HFFc6 (cell line): ENCODE data around the gene ADSS1. TPM values are rescaled to one million over a fixed set of nuclear protein-coding genes. Genes with fewer than 3 reads are reported as not detected.

ENCODE experiments used
- DNase-seq: peaks from one replicate; pipeline ENCODE4 v3.0.0-alpha.2; 2018
- H3K27ac Mint-ChIP-seq: 2 replicates; pipeline ENCODE4 v1.8.0; 2020; ENCODE audit warnings: mild to moderate bottlenecking, mixed read lengths
- H3K27me3 Mint-ChIP-seq: 2 replicates; pipeline ENCODE4 v1.8.0; 2021; ENCODE audit warnings: mild to moderate bottlenecking, moderate library complexity, mixed read lengths; ENCODE audit not compliant: insufficient read depth
- H3K36me3 Mint-ChIP-seq: 2 replicates; pipeline ENCODE4 v1.8.0; 2021; ENCODE audit warnings: low read depth, mixed read lengths
- H3K4me1 Mint-ChIP-seq: 2 replicates; pipeline ENCODE4 v1.8.0; 2020; ENCODE audit warnings: low read depth, mixed read lengths
- H3K4me3 Mint-ChIP-seq: 2 replicates; pipeline ENCODE4 v1.8.0; 2020; ENCODE audit warnings: mild to moderate bottlenecking, moderate library complexity, mixed read lengths
- H3K9me3 Mint-ChIP-seq: 2 replicates; pipeline ENCODE4 v1.8.0; 2020; ENCODE audit warnings: mild to moderate bottlenecking, mixed read lengths
- total RNA-seq, 6 experiments: library from RNA; stranded (reverse); fragmentation: NEBNext Ultra II Directional; extraction: Animal tissue kit (Norgen Biotek cat#: 25700); gene quantifications; 2 replicates in 1 of 6; 3 replicates in 5 of 6; pipeline ENCODE4 v1.2.3, GENCODE V29; 2021
- TF ChIP-seq, protein P1 (sequence below): fragments of 200-600 bp; sonication (generic); IDR thresholded peaks from 2 replicates; pipeline ENCODE4 v1.5.0; 2021; ENCODE audit warnings: antibody characterized with exemption, mild to moderate bottlenecking

The ADSS1 gene
- total RNA-seq, 6 experiments from 2014 or later, result 2.7 to 3.7 (median 3.3) TPM

DNA sequence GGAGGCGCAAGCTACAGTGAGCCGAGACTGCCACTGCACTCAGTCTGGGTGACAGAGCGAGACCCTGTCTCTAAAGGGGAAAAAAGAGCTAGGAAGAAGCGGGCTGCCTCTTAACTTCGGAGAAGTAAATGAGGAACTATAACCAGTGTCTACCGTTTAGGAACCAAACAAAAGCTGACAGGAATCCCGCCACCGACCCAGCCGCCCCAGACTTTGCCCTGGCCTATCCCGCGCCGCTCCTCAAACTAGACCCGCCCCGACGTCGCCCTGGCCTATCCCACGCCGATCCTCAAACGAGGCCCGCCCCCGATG is 28.4 kb downstream of the ADSS1 start:
- H3K27ac Mint-ChIP-seq, result peak overlapping the region; percentile 83
- DNase-seq, result no peak
- peak overlapping the region; percentile 100 for H3K4me3 Mint-ChIP-seq
- peaks cover 7% of the 10 kb centered on the region; the same call in 1 of the 2 replicates for H3K36me3 Mint-ChIP-seq
- peaks cover 49% of the 10 kb centered on the region for H3K4me1 Mint-ChIP-seq
- no peaks in the 10 kb centered on the region; the same call in none of the 2 replicates for H3K27me3 Mint-ChIP-seq
- TF ChIP-seq, protein P1, sequence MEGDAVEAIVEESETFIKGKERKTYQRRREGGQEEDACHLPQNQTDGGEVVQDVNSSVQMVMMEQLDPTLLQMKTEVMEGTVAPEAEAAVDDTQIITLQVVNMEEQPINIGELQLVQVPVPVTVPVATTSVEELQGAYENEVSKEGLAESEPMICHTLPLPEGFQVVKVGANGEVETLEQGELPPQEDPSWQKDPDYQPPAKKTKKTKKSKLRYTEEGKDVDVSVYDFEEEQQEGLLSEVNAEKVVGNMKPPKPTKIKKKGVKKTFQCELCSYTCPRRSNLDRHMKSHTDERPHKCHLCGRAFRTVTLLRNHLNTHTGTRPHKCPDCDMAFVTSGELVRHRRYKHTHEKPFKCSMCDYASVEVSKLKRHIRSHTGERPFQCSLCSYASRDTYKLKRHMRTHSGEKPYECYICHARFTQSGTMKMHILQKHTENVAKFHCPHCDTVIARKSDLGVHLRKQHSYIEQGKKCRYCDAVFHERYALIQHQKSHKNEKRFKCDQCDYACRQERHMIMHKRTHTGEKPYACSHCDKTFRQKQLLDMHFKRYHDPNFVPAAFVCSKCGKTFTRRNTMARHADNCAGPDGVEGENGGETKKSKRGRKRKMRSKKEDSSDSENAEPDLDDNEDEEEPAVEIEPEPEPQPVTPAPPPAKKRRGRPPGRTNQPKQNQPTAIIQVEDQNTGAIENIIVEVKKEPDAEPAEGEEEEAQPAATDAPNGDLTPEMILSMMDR, result no peak
- no peaks in the 10 kb centered on the region for H3K9me3 Mint-ChIP-seq

DNA sequence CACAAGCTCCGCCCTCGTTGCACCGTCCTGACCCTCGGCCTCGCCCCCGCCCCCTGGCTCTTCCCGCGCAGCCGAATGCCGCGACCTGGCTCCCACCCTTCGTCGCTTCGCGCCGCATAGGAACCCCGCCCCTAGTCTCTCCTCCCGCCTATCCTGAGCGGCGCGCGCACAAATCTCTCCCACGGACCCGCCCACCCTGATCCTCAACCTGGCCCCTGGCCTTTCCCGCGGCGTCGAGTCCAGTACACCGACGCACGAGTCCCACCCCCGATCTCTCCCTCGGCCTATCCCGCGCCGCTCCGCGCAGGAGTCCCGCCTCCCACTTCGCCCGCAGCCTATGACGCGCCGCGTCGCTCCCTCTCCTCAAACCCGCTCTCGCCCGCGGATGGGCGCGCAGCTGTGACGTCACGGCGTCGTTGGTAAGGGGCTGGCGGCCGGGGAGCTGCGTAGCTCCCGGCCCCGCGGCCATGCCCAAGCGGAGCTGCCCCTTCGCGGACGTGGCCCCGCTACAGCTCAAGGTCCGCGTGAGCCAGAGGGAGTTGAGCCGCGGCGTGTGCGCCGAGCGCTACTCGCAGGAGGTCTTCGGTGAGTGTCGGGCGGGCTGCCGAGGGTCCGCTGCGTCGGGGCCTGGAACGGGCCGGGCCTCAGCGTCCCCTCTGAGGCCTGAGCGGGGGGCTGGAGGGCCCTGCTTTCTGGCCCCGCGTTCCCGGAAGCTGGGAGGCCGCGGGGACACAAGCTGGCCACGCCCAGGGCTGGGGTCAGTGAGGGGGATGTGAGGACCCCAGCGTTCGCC is 28.9 kb downstream of the ADSS1 start, which contains the start of gene SIVA1:
Gene SIVA1 (plus strand): TSS at position 413 of the 793 bp plus-strand sequence. CDS start 55 bp downstream, at position 468.
- TF ChIP-seq, protein P1, result no peak
- Mint-ChIP-seq H3K36me3 (peaks cover 7% of the 10 kb centered on the region; the same call in 1 of the 2 replicates), H3K4me3 (peak within 1 kb of the TSS; percentile 100), H3K27ac (peak within 1 kb of the TSS; percentile 84), H3K4me1 (peaks cover 49% of the 10 kb centered on the region), H3K27me3 (no peaks in the 10 kb centered on the region; the same call in 1 of the 2 replicates), H3K9me3 (no peaks in the 10 kb centered on the region)
- peak; percentile 98 for DNase-seq

DNA sequence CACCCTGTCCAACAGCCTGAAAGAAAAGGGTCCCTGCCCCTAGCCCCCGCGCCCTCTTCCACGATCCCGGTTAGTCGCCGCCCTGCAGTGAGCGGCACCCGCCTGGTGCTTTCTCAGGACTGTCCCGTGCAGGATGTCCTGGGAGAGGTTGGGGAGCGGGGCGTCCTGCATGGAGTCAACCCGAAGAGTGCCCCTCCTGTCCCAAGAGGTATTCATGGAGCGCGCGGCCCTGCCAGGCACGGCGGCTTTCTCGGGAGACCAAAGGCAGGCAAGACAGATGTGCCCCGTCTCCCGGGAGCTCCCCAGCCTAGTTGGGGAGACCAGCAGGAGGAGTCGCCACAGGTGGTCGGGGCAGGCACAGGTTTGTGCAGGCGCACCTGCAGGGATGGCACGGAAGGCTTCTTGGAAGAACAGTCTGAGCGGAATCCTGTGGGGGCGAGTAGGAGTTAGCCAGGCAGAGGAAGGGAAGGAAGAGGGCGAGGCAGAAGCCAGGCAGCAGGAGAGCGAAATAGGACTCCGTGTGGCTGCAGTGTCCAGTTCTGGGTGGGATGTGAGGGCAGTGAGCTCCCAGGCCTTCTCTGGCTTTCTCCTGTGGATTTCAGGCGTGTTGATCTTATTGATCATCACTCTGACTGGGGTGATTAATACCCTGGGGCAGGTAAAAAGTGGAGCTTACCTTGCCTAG is 29.6 kb downstream of the ADSS1 start:
- DNase-seq, result no peak
- H3K27me3 Mint-ChIP-seq, result no peaks in the 10 kb centered on the region; the same call in 1 of the 2 replicates
- TF ChIP-seq, protein P1, result no peak; the same call in 1 of the 2 replicates

DNA sequence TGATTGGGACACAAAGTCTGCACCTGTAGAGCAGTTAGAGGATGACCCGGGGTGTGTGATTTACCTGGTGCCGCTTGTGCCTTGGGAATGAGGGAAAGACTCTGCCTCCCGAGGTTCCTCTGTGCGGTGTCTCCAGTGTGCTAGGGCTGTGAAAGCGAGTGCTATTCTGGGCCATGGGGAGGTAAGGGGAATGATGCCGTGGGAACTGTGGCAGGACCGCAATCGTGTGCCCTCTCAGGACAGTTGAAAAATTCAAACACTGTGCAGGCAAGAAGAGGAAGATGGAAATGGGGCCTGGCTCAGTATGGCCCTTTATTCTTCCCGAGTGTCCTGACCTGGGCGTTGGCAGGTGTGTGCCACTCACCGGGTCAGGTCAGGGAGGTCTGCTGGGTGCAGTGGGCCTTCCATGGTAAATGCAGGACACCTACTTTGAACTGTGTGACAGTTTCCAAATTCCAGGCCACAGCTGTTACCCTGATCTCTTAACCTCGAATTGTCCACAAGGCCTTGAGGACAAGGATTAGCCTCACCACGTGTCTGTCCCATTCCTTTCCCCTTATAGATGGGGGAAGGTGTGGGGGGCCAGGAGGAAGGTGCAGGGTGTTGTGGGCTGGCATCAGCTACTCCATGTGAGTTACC is 30.3 kb downstream of the ADSS1 start:
- peaks cover 37% of the 10 kb centered on the region for H3K4me1 Mint-ChIP-seq
- peak overlapping the region; percentile 100 for H3K4me3 Mint-ChIP-seq
- peaks cover 7% of the 10 kb centered on the region; the same call in 1 of the 2 replicates for H3K36me3 Mint-ChIP-seq
- TF ChIP-seq, protein P1, result no peak
- H3K27ac Mint-ChIP-seq, result peak overlapping the region; percentile 84
- DNase-seq, result no peak
- H3K27me3 Mint-ChIP-seq, result no peaks in the 10 kb centered on the region
- no peaks in the 10 kb centered on the region for H3K9me3 Mint-ChIP-seq

More for the DNA sequence above, 29.6 kb downstream of the ADSS1 start:
- H3K9me3 Mint-ChIP-seq, result no peaks in the 10 kb centered on the region
- peaks cover 43% of the 10 kb centered on the region for H3K4me1 Mint-ChIP-seq
- peaks cover 7% of the 10 kb centered on the region; the same call in 1 of the 2 replicates for H3K36me3 Mint-ChIP-seq
- H3K4me3 Mint-ChIP-seq, result peak overlapping the region; percentile 100
- peak overlapping the region; percentile 84 for H3K27ac Mint-ChIP-seq

DNA sequence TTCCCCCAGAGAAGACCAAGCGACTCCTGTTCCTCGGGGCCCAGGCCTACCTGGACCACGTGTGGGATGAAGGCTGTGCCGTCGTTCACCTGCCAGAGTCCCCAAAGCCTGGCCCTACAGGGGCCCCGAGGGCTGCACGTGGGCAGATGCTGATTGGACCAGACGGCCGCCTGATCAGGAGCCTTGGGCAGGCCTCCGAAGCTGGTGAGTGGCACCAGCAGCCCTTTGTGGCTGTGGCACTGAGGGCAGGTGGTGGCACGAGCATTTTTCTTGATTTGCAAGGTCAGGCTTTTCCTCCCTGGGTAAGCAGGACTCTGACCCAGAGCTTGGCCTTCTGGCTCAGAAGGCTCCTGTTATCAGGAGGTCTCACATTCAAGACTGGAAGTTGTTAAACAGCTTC is 31.6 kb downstream of the ADSS1 start:
- peaks cover 24% of the 10 kb centered on the region for H3K4me1 Mint-ChIP-seq
- H3K36me3 Mint-ChIP-seq, result peaks cover 4% of the 10 kb centered on the region; the same call in 1 of the 2 replicates
- no peaks in the 10 kb centered on the region for H3K9me3 Mint-ChIP-seq
- no peak for DNase-seq
- H3K27me3 Mint-ChIP-seq, result no peaks in the 10 kb centered on the region
- no peak overlapping the region for H3K27ac Mint-ChIP-seq
- TF ChIP-seq, protein P1, result no peak
- no peak overlapping the region for H3K4me3 Mint-ChIP-seq
